NCI-H526 treated with DMSO at 0.1 percent for 48 hours (cell line): Measurements from ENCODE around the gene MEN1.

ENCODE experiments used
- DNase-seq: peaks from one replicate; lab custom pipeline; 2025; lab: John Stamatoyannopoulos, UW

The MEN1 gene

GRCh38 chr11:64762674-64763525 lies 47.5 kb downstream of the MEN1 start:
- no peak for DNase-seq

GRCh38 chr11:64762277-64762673 lies 48.1 kb downstream of the MEN1 start:
- DNase-seq: no peak

DNA sequence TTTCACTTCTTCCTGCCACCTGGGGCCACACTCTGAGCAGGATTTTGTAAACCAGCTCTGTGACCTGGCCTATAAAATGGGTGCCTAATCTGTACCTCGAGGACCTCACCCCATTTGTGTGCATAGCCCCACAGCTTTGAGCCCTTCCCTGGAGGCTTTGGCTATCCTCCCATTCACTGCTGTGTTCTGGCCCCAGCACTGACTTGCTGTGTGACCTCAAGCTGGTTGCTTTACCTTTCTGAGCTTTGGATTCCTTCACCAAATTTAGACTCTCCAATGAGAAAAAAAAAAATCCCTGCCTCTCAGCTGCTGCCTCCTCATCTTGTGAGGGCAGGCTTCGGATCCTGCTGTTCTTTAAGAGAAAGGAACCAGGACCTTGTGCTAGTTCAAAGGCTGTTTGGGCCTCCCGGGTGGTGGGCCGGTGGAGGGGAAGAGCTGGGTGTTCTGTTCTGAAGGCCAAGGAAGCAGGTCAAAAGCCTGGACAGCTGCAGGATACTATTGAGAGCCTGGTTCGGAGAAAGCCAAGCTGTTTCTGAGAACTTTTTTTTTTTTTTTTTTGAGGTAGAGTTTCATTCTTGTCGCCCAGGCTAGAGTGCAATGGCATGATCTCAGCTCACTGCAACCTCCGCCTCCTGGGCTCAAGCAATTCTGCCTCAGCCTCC lies 49.5 kb downstream of the MEN1 start:
- no peak for DNase-seq

GRCh38 chr11:64759722-64760719 lies 50.3 kb downstream of the MEN1 start, which contains the start of gene PYGM:
PYGM (minus strand) TSS chr11:64759974; CDS start chr11:64759898, 76 bp downstream.
- no peak for DNase-seq

GRCh38 chr11:64759131-64759721 lies 51.1 kb downstream of the MEN1 start:
- no peak for DNase-seq

DNA sequence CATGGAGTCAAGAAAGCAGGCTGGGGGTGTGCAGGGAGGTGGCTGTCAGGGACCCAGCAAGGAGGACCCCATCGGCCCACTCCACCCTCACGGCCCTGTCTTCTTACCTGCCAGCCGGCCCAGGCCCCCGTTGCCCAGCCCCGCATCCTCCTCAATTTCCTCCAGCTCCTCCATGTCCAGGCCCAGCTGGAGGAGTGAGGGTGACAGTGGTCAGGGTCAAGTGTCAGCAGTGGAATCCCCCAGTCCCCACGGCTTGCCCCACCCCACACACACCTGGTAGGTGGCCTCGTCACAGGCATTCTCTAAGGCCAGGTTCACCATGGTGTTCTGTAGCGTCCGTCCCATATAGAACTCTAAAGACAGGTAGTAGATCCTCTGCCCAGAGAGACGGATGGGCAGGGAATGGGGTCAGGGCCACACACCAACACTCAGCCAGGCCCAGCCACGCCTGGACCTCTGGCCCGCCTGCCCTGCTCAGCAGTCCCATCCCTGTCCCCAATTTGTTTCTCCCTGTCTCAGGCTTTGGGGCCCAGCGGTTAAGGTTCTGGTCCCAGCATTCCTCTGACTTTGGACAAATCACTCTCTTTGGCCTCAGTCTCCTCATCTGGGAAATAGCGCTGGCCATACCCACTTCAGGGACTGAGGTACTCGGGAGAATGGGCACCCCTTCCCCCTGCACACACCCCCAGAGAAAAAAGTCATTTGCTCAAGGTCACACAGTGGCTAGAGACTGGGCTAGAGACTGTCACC lies 51.8 kb downstream of the MEN1 start:
- no peak for DNase-seq

DNA sequence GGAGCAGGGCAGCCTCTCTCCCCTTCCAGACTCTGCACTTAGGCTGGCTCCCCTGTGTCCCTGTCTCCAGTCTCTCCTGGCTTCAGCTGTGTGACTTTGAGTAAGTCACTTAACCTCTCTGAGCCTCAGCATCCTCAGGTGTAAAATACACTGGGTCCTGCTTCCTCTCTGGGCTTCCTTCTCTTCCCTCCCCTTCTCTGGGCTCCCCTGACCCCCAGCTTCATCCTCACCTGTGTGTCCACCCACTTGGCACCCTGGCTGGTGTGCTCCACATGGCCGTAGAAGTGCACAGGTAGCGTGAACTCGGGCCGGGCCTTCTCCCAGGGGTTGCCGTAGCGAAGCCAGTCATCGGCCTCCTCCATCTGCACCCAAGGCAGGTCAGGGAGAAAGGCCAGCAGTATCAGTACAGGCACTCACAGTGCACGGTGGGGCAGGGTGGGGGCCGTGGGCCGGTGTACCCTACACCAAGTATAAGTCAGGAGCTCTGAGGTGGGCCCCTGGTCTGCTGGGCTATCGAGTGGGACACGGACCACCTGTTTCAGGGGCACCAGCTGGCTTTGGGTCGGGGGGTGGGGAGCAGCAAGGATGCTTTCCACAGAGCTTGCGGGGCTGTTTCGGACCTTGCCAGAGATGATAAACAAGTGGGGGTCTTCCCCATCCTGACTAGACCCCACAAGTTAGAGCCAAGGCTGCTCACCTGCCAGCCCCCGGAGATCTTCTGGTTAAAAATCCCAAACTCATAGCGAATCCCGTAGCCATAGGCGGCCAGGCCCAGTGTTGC lies 52.6 kb downstream of the MEN1 start:
- DNase-seq: no peak

DNA sequence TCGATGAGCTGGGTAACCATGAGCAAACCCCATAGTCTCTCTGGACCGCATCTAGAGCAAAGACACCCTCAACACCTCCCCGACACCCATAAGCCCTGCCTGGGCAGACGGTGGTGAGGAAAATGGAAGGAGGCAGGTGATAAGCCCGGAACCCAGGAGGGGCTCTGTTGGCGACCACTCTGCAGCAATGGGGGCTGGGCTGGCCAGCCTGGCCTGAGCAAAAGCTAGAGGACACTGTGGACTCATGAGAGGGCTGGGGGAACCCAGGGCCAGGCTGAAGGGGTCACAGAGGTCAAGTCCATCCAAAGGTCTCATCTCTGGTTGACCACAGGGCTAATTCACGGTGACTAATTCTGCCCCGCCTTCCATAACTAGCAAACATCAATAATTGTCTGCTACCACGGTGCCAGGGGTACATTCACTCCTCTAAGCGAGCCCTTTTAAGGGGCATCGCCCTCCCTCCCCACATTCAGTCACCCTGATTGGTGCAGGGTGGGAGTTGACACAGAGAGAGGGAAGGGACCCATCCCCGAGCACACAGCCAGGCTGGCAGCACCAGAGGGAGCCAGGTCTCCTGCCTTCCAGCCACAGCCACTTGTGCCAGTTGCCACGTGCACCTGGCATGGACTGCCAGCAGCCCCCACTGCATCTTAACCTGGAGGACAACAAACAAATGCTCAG lies 54.5 kb downstream of the MEN1 start:
- no peak for DNase-seq

DNA sequence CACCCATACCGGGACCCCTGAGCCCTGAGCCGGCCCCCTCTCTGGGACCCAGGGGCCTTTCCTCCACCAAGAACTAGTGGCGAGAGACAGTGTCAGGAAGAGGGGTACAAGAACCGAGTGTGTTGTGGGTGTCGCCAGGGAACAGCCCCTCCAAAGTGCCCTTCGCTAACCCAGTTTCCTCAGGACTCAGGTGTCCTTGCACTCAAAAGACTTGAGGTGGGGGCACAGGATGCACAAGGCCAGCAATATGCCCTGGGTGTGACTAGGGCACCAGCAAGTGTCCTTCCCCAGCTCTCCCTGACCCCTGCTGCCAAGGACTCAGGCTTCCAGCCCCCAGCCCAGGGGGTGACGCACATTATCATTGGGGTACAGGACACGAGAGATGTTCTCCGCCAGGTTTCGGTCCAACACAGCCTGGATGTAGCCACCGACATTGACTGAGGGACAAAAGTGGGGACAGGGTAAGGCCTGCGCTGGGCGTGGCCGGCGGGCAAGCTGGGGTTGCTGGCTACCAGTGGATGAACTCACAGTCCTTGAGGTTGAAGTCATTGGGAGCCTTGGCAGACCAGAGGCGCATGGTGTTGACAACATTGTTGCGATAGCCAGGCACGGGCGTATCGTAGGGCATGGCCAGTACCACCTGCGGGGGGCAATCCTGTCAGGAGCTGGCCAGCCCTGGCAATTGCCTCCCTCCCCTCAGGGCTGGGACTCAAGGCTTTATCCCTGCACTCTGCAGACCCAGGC lies 55.3 kb downstream of the MEN1 start:
- no peak for DNase-seq

DNA sequence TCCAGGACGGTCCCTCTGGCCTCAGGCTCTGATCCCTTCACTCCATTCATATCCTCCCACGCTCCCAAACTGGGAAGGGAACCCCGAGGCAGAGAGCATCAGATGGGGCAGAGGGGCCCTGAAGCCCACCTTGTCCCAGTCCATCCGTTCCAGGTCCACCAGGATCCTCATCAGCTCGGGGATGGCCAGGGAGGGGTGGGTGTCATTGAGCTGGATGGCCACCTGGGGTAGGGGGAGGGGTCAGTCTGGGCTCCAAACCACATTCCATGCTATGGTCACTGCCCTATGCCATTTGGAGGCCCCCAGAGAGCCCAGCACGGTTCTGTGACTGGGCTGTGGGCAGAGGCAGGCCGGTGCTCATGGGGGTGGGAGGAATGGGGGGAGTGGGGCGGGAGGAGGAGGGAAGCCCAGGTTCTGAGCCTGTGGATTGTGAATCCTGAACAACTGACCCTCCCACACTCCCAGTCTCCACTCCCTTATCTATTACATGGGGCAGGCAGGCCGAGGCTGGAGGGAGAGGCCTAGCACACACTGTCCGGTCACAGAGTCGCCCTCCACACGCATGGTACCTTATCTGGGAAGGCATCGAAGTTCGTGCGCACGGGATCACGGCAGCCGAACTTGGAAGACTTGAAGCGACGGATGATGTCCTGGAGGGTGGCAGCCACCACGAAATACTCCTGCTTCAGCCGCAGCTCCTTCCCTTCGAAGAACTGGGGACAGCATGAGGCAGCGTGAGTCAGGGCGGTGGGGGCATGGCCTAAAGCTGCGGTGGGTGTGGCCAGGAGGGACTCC lies 56.0 kb downstream of the MEN1 start:
- DNase-seq: no peak
